Limb (tissue), 2 donors: Measurements from ENCODE around the gene C1QL3.

Experiments
- DNase-seq, 2 donors: peaks; one replicate each; pipeline ENCODE4 v3.0.0-alpha.2; 2016; ENCODE audit errors: extremely low spot score in 2 of 2

Gene C1QL3

DNA sequence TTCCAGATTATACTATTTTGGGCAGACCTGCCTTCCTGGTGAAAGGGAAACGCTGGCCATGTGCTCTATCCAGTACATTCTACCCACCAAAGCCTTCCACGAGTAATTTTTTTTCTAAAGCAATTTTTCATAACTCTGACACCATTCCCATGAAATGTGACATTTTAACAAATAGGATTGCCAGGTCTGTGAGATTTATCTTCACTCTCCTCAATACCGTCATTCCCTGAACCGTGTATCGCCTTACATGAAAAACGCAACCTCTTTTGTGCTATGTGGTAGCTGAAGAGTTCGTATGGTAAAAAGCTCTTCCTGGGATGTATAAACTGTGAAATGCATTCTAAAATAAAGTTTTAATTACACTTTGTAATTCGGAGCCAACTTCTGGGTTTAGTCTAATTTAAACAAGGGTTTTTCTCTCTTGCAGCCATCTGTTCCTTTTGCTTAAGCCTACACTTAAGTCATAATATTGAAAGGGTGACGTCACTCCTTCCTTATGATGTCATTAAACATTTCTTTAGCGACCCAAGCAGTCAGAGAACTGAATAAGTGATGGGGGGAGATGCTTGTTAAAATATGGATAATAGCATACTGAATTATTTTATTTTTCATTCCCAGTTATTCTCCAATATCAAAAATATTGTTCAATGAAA lies 27.7 kb downstream of the C1QL3 start:
- DNase-seq = no peak

DNA sequence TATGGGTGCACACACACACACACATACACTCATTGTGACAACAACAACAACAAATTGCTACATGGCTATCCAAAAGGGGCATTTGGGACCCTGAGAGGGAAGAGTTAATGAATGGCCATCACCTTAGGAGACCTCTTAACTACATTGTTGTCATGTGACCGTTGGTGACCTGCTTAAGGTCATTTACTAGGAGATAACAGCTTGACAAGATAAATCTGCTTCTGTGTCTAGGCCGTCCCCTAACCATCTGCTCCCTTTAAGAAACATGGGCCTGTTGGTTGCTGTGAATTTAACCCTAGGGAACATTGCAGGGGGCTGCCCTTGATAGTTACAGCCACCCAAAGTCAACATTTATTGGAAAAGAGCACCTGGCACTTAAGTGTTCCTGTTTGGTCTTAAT lies 29.7 kb downstream of the C1QL3 start:
- DNase-seq = no peak

DNA sequence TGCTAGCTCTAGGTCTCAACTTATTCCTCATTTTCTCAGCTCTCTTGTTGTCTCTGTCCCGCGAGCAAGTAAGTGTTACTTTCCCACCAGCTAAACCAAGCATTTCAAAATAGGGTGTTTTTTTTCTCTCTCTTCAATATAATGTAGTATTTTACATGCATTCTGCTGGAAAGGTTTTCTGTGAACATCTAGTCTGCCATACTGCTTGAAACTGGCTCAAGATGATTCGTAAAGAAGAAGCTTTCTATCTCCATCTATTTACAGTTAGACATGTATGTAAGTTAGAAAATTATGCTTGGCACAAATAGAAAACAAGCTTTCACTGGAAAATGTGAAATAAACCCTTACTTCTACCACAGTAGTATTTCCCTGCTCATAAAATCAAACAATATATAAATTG lies 31.2 kb downstream of the C1QL3 start:
- no peak for DNase-seq

DNA sequence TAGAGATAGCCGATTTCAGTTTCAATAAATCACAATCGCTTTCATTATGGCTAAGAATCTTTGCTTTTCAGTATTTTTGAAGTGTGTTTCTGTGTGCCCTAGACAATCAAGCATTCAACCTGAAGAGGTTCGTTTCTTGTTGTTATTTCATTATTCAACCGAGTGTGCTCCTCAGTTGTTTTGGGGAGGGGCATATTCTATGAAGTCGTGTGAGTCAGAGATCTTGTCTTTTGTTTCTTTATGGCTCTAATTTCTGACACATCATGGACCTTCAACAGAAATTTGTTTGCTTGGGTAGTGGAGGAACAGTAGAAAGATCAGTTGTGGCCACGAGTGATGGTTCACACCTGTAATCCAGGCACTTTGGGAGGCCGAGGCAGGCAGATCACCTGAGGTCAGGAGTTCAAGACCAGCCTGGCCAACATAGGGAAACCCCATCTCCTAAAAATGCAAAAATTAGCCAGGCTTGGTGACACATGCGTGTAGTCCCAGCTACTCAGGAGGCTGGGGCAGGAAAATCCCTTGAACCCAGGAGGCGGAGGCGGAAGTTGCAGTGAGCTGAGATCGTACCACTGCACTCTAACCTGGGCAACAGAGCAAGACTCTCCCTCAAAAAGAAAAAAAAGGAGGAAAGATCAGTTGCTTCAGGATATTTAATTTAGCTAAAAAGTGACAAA lies 38.3 kb downstream of the C1QL3 start:
- DNase-seq = no peak

DNA sequence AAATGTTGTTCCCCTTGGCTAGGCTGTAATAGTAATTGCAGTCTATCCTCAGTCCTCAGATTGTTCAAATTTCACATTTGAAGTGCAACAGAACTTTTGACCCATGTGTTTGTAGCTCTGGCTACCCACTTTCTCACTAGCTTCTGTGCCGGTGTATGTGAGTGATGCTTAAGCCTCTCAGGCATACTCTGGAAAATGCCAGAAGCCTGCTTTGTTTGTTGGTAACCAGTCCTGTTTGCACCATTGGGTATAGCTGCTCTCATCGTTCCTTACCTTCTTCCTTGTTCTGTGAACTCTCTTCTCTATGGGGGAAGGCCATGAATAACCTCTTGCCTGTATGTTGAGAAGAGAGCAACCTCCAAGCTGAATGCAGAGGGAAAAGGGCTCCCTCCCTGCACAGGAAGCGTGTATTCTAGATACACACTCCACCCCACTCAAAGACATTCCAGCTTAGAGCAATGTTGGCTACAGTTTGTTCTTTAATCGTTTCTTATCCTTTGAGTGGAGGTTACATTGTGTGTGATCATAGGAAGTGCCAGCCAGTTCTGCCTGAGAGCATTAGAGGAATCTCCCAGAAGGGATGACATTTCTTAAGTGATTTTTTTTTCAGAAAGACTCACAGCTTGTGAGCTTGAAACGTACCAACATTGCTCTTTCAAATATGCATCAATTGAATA lies 40.5 kb downstream of the C1QL3 start:
- DNase-seq = no peak

DNA sequence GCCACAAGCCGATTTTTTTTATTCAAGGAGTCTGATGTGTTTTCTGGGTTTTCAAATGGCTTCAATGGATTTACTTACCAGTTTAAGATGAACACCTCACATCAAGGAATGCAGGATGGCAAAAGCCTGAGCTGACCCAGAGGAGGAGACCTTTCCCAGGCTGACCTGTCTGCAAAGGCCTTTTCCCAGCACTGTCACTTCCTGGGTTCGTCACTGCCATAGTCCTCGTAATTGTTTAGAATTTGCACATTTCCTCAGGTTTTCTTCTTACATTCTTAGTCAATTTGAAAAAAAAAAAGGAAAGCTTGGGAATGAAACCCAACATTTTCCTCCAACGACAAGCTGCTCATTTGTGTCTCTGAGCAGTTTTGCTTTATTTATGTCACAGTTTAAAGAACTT lies 42.9 kb downstream of the C1QL3 start:
- DNase-seq = no peak

DNA sequence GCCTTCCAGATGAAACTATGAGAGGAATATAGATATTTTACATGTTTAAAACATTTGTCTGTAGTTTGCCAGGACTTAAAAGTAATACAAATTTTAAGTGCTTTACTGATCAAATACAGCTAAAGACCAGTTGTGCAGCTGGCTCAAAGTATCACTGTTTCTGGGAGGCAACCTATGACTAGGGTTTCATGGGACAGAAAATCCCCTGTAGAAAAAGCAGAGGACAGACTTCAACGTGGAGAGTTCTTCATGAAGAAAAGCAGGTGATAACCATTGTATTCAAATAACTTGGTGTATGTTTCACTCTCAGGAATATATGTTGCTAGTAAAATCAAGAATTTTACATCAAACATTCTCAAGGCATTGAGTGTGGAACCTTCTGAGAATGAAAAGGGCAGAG lies 43.9 kb downstream of the C1QL3 start:
- no peak for DNase-seq

DNA sequence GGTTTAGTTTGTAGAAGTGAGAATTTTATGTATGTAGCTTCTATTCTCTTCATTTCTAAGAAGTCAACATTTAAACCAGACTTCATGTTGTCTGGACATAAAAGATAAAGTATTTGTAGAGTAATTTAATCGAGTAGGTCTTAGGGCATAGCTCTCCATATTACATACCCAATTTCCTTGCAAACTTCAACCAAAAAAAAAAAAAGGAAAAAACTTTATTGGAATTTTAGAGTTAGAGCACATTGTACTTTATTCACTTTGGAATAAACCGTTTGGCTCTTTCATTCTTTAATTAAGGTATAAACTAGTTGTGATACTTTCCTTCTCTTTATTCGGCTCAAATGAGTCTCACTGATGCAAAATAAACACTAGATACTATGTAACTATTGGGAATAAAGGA lies 48.9 kb downstream of the C1QL3 start:
- no peak for DNase-seq

DNA sequence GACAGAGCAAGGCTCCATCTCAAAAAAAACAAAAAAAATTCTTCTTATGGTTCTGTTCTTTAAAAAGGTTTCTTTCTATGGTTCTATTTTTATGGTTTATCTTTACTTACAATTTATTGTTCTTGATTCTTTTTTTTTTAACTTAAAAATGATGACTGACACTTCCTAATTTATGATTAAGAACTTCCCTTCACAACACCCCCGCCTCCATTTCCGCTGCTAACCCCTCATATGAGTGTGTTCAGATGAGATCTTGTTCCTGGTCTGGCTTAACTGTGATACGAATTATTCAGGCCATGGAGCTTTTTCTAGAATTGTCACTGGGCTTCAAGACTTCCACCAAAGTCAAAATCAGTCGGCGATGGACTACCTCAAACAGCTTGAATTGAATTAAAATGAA lies 50.9 kb downstream of the C1QL3 start:
- DNase-seq = no peak

DNA sequence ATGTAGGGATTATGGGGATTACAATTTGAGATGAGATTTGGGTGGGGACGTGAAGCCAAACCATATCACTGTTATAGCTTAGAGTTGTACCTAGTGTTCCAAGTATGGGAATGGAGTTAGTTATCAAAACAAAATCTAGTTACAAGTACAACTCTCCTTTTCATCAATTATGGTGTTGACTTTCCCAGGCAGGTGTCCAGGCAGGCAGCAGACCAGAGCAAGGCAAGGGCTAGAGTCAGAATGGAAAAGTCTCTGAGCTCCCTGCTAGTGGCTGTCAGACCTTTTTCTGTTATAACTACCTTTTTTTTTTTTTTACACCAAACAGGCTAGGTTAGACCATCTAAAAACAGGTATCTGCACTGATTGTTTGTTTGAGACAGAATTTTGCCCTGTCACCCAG lies 55.7 kb downstream of the C1QL3 start:
- no peak for DNase-seq
